ENCODE measurements around the gene NOL12. TPM values are rescaled to one million over a fixed set of nuclear protein-coding genes. Genes with fewer than 3 reads are reported as not detected.

Gene NOL12
- total and polyA plus RNA-seq, 10 donors, result 24.0 to 55.3 (median 30.7) TPM

GRCh38 chr22:37681001-37681424, 5.1 kb upstream of the NOL12 start:
- no peak for DNase-seq
- Histone ChIP-seq H3K27ac (peak overlapping the region in 2 of 8 donors; percentile 4 to 46), H3K4me3 (no peak overlapping the region), H3K4me1 (peaks cover 17 to 60% (median 43%) of the 10 kb centered on the region in 6 donors), H3K9me3 (no peaks in the 10 kb centered on the region), H3K27me3 (replicated peaks in 1 of 7) (no peaks in the 10 kb centered on the region), H3K36me3 (peaks cover 0 to 25% (median 2%) of the 10 kb centered on the region in 6 donors)
- no peak for TF ChIP-seq POLR2A (IDR thresholded peaks at IDR 0.05)
- TF ChIP-seq POLR2AphosphoS5 (IDR thresholded peaks at IDR 0.05), result no peak
- no peak for TF ChIP-seq CTCF (IDR thresholded peaks at IDR 0.05 in 8 of 11, conservative IDR thresholded peaks at IDR 0.05 in 3 of 11)
- intact Hi-C loops (cut with DNase I; ENCODE audit: low total_unique reads), result loop anchor here (5.0 kb wide), 2 partner anchors 39 to 59 kb away; no protein-coding TSS in a partner anchor
- 60 to 86% (median 75%) methylated on average over 1 to 2 of the region's 2 CpGs for WGBS, 5 donors

- Histone ChIP-seq H3K27me3 (replicated peaks in 1 of 7) (no peaks in the 10 kb centered on the region), H3K9me3 (no peaks in the 10 kb centered on the region), H3K4me3 (no peak overlapping the region), H3K27ac (peak overlapping the region in 2 of 8 donors; percentile 4 to 46), H3K4me1 (peaks cover 12 to 57% (median 39%) of the 10 kb centered on the region in 6 donors), H3K36me3 (peaks cover 0 to 25% (median 2%) of the 10 kb centered on the region in 6 donors)
- intact Hi-C loops (cut with DNase I; ENCODE audit: low total_unique reads), result loop anchor here (5.0 kb wide), 2 partner anchors 39 to 59 kb away; no protein-coding TSS in a partner anchor
- peak in 1 of 3 donors; percentile 31 for TF ChIP-seq POLR2AphosphoS5 (IDR thresholded peaks at IDR 0.05)
- TF ChIP-seq CTCF (IDR thresholded peaks at IDR 0.05 in 8 of 11, conservative IDR thresholded peaks at IDR 0.05 in 3 of 11), result peak; percentile 82 to 96 (median 88)
- no peak for TF ChIP-seq POLR2A (IDR thresholded peaks at IDR 0.05)
- WGBS, 5 donors, result 21 to 32% (median 27%) methylated on average over 6 of the region's 6 CpGs
- DNase-seq, result peak; percentile 87
Measured at GRCh38 chr22:37681556-37682049, 4.5 kb upstream of the NOL12 start.

- no peak for DNase-seq
- WGBS, 5 donors, result 78 to 82% (median 78%) methylated on average over 16 of the region's 16 CpGs
- H3K4me1 ChIP-seq, result peaks cover 17 to 55% (median 37%) of the 10 kb centered on the region in 6 donors
- peak overlapping the region in 3 of 8 donors; percentile 92 to 95 (median 93) for H3K27ac ChIP-seq
- TF ChIP-seq POLR2A (IDR thresholded peaks at IDR 0.05) (no peak), POLR2AphosphoS5 (IDR thresholded peaks at IDR 0.05) (no peak), CTCF (IDR thresholded peaks at IDR 0.05 in 8 of 11, conservative IDR thresholded peaks at IDR 0.05 in 3 of 11) (no peak)
- no peaks in the 10 kb centered on the region for H3K9me3 ChIP-seq
- peaks cover 0 to 25% (median 21%) of the 10 kb centered on the region in 6 donors for H3K36me3 ChIP-seq
- H3K4me3 ChIP-seq, result peak overlapping the region in 1 of 8 donors; percentile 79
- intact Hi-C loops (cut with DNase I; ENCODE audit: low total_unique reads), result loop anchor here (5.0 kb wide), 2 partner anchors 43 to 63 kb away; no protein-coding TSS in a partner anchor
- no peaks in the 10 kb centered on the region for H3K27me3 ChIP-seq (replicated peaks in 1 of 7)
Measured at GRCh38 chr22:37684803-37685615, 1.1 kb upstream of the NOL12 start.

GRCh38 chr22:37690407-37690806, 4.3 kb downstream of the NOL12 start:
- no peak overlapping the region for H3K27ac ChIP-seq
- TF ChIP-seq CTCF (IDR thresholded peaks at IDR 0.05 in 8 of 11, conservative IDR thresholded peaks at IDR 0.05 in 3 of 11), result no peak
- no peak for TF ChIP-seq POLR2A (IDR thresholded peaks at IDR 0.05)
- peaks cover 0 to 74% (median 62%) of the 10 kb centered on the region in 6 donors for H3K36me3 ChIP-seq
- 89 to 97% (median 92%) methylated on average over 4 to 7 of the region's 7 CpGs for WGBS, 5 donors
- H3K9me3 ChIP-seq, result no peaks in the 10 kb centered on the region
- intact Hi-C loops (cut with DNase I; ENCODE audit: low total_unique reads), result no loop called here
- H3K4me1 ChIP-seq, result peaks cover 11 to 35% (median 26%) of the 10 kb centered on the region in 6 donors
- H3K4me3 ChIP-seq, result no peak overlapping the region
- H3K27me3 ChIP-seq (replicated peaks in 1 of 7), result no peaks in the 10 kb centered on the region
- DNase-seq, result no peak

All from spleen (tissue), 11 donors.